Upper lobe of right lung (tissue), 1 donor: ENCODE measurements around the gene SDC4. TPM values are rescaled to one million over a fixed set of nuclear protein-coding genes. Genes with fewer than 3 reads are reported as not detected.

Experiments
- ATAC-seq: fragments of 200-7000 bp; cut with Tn5 transposase; one replicate; pipeline ENCODE4 v1.9.1; 2020; ENCODE audit warnings: mild to moderate bottlenecking, moderate library complexity
- DNase-seq: peaks from one replicate; pipeline ENCODE4 v3.0.0-alpha.2; 2020
- H3K27ac ChIP-seq: fragments of 200-600 bp; one replicate; pipeline ENCODE4 v1.8.0; 2022
- H3K27me3 ChIP-seq: fragments of 200-600 bp; one replicate; pipeline ENCODE4 v1.8.0; 2022; ENCODE audit warnings: mild to moderate bottlenecking
- H3K36me3 ChIP-seq: fragments of 200-600 bp; one replicate; pipeline ENCODE4 v1.8.0; 2022
- H3K4me1 ChIP-seq: fragments of 200-600 bp; one replicate; pipeline ENCODE4 v1.8.0; 2022
- H3K4me3 ChIP-seq: fragments of 200-600 bp; one replicate; pipeline ENCODE4 v1.8.0; 2022; ENCODE audit warnings: mild to moderate bottlenecking
- H3K9me3 ChIP-seq: fragments of 200-600 bp; one replicate; pipeline ENCODE4 v1.8.0; 2022
- CTCF ChIP-seq: fragments of 200-600 bp; IDR thresholded peaks from one replicate; pipeline ENCODE4 v1.8.0; 2022; ENCODE audit warnings: antibody characterized with exemption
- intact Hi-C: fragments of 100-400 bp; cut with DNase I; formaldehyde crosslinking; loops from one replicate; pipeline ENCODE4 v1.11.0; 2022
- total RNA-seq: library from RNA; stranded (reverse); fragmentation: NEBNext Ultra II Directional; extraction: Animal tissue kit (Norgen Biotek cat#: 25700); gene quantifications from one replicate; pipeline ENCODE4 v1.2.1, GENCODE V29; 2021
- donor health status: DM: no; HTN: yes; CAD: no; lungs with severe emphysema.

SDC4 gene
- total RNA-seq, 1 donor from 2014 or later: 345 TPM

DNA sequence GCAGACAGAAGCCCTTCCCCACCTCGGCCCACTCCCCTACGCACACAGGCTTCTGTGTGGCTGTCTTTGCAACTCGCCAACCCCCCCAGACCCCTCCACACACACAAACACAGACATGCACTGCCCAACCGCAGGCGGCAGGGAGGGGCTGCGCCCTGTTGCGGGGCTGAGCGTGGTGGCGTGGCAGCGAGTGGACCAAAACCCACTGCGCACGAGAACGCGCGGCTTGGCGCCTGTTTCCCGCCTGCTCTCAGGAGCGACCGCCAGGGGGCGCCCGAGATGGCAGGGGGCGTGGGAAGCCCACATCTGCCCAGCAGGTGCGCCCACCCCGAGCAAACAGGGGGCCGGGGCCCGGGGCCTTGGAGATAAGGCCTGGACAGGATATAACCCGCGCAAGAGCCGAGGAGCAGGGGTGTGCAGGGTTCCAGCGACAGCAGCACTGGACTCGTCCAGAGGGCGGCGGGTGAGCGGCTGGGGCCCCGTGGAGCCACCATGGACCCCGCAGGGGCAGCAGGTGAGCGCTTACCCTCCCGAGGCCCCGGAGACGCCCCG lies 41.7 kb downstream of the SDC4 start, which contains the start of gene RBPJL:
Gene RBPJL (plus strand): TSS at position 410 of the 552 bp plus-strand sequence. CDS start 83 bp downstream, at position 493.
- ATAC-seq: peak; percentile 55
- H3K27me3 ChIP-seq: peaks cover 23% of the 10 kb centered on the region

DNA sequence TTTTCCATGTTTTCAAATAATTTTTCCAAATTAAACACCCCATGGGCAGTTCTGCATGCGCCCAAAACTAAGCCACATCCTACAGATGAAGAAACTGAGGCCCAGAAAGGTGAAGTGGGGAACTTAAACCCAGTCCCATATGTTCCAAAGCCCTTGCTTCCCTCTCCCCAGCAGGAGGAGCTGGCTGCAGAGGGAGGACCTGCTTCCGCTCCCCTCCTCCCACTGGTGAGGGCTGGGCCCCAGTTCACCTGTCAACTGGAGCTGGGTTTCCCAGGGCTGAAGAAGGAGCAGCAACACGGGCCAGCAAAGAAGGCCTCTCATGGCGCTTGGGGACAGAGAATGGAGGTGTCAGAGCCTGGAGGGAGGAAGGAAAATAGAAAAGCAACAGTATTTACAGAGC lies 43.0 kb downstream of the SDC4 start:
- intact Hi-C loops: no loop called here
- no peak for TF ChIP-seq CTCF
- no peak for ATAC-seq
- Histone ChIP-seq H3K4me3 (no peak overlapping the region), H3K4me1 (no peaks in the 10 kb centered on the region), H3K27me3 (peaks cover 20% of the 10 kb centered on the region), H3K27ac (no peak overlapping the region), H3K9me3 (no peaks in the 10 kb centered on the region), H3K36me3 (no peaks in the 10 kb centered on the region)
- no peak for DNase-seq

More for the DNA sequence above, 41.7 kb downstream of the SDC4 start, which contains the start of gene RBPJL:
- H3K4me1 ChIP-seq: no peaks in the 10 kb centered on the region
- no peak for DNase-seq
- intact Hi-C loops: no loop called here
- no peaks in the 10 kb centered on the region for H3K36me3 ChIP-seq
- H3K27ac ChIP-seq: no peak within 1 kb of the TSS
- no peaks in the 10 kb centered on the region for H3K9me3 ChIP-seq
- H3K4me3 ChIP-seq: no peak within 1 kb of the TSS
- TF ChIP-seq CTCF: peak; percentile 82

DNA sequence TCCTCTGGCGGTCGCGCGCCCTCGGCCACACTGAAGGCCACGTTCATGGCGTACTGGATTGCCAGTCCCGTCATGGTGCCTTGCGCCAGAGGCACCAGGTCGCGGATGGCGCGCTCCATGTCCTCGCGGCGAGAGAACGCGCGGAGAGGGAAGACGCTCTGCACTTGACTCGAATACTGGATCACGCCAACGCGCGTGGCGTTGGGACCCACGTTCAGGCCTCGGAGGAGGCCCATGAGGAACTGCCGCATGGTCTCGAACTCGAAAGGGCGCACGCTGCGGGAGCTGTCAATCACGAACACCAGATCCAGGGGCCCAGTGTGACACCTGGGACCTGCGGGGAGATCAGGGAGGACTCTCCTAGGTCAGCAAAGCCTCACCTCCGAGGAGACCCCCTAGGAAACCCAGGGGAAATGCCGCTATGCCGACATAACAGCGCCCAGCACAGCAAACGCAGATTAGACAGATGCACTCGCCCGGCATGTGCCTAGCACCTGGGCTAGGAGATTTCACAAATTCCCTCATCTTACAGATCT lies 43.7 kb downstream of the SDC4 start:
- Histone ChIP-seq H3K9me3 (no peaks in the 10 kb centered on the region), H3K4me3 (no peak overlapping the region), H3K4me1 (no peaks in the 10 kb centered on the region), H3K27ac (no peak overlapping the region), H3K27me3 (peaks cover 20% of the 10 kb centered on the region), H3K36me3 (no peaks in the 10 kb centered on the region)
- no peak for DNase-seq
- ATAC-seq: no peak
- intact Hi-C loops: no loop called here
- TF ChIP-seq CTCF: no peak

DNA sequence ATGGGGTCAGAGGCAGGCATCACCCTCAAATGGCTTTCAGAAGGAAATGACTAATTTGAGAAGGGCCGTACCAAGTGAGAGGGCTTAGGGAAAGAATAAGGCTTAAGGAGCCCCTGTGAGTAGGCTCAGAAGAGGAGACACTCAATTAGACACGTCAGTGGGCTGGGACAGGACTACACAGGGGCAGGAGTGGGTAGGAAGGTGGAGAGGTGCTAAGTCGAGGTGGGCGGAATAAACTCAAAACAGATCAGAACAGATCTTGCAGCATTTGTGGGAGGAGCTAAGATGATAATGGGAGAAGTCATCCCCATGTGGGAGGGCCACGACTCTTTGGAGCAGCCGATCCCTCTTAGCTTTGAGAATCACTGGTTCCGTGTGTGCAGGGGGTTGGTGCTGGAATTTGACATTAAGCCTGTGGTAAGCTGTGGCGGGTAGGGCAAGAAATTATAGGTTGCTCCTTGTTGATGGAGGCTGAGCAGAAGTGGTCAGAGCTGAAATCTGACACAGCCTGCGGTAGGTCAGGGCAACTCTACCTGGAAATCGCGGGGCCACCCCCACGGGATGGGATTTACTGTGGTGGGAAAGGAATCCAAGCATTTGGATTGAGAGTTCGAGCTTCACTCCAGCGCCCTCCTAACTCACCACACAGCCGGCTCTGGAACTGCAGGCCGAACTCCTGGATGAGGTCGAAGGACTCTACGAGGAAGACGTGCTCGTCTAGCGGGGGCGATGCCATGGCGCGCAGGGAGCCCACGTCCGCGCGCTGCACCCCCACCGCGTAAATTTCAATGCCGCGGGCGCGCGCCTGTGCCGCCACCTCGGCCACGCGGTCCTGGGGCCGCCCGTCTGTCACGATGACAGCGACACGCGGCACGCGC lies 44.4 kb downstream of the SDC4 start:
- no peak for DNase-seq
- peaks cover 20% of the 10 kb centered on the region for H3K27me3 ChIP-seq
- no peaks in the 10 kb centered on the region for H3K36me3 ChIP-seq
- H3K27ac ChIP-seq: no peak overlapping the region
- no peak overlapping the region for H3K4me3 ChIP-seq
- no peaks in the 10 kb centered on the region for H3K4me1 ChIP-seq
- no peak for ATAC-seq
- intact Hi-C loops: no loop called here
- no peak for TF ChIP-seq CTCF
- no peaks in the 10 kb centered on the region for H3K9me3 ChIP-seq

DNA sequence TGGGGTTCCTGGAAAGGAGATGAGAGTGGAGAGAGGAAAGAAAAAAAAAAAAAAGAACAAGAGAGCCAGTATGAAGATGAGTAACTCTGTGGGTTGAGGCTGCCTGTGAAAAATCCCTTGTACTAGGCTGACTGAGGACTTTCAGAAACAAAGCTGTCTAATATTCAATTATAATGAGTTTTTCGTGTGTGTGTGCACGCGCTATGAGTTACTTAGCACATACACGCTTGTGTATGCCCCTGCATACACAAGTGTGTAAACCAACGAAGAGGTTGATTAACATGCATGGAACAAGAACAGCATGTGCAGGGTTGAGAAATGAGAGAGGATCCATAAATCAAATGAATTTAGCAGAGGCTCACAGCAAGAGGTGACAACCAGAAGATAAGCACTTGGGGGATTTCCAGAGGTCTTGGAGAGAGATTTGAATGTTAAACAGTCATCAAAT lies 46.4 kb downstream of the SDC4 start:
- no peaks in the 10 kb centered on the region for H3K4me1 ChIP-seq
- no peak for DNase-seq
- H3K27me3 ChIP-seq: peaks cover 20% of the 10 kb centered on the region
- no peak overlapping the region for H3K4me3 ChIP-seq
- TF ChIP-seq CTCF: no peak
- H3K9me3 ChIP-seq: no peaks in the 10 kb centered on the region
- no peaks in the 10 kb centered on the region for H3K36me3 ChIP-seq
- no peak for ATAC-seq
- intact Hi-C loops: no loop called here
- H3K27ac ChIP-seq: no peak overlapping the region
